H9 (cell line): ENCODE data around the gene KCNIP4. TPM values are rescaled to one million over a fixed set of nuclear protein-coding genes. Genes with fewer than 3 reads are reported as not detected.

Source experiments
- DNase-seq: peaks from one replicate; pipeline ENCODE4 v3.0.0-alpha.2; 2017
- H2AFZ ChIP-seq: one replicate; pipeline ENCODE4 v1.6.1; 2013; ENCODE audit warnings: mild to moderate bottlenecking, low read length, control low read depth, moderate library complexity
- H2AK5ac ChIP-seq: 2 replicates; pipeline ENCODE4 v1.6.1; 2013; ENCODE audit warnings: low read length, control low read depth, mixed read lengths; ENCODE audit not compliant: insufficient read length
- H2BK120ac ChIP-seq: one replicate; pipeline ENCODE4 v1.6.1; 2013; ENCODE audit warnings: low read depth, mild to moderate bottlenecking, low read length, control low read depth, inconsistent platforms; ENCODE audit not compliant: poor library complexity, severe bottlenecking
- H2BK12ac ChIP-seq: 2 replicates; pipeline ENCODE4 v1.6.1; 2013; ENCODE audit warnings: low read length, control low read depth, mixed read lengths, low read depth; ENCODE audit not compliant: insufficient read length
- H2BK15ac ChIP-seq: 2 replicates; pipeline ENCODE4 v1.6.1; 2013; ENCODE audit warnings: low read depth, low read length, control low read depth
- H2BK20ac ChIP-seq: one replicate; pipeline ENCODE4 v1.6.1; 2013; ENCODE audit warnings: low read depth, mild to moderate bottlenecking, low read length, control low read depth, inconsistent platforms; ENCODE audit not compliant: poor library complexity, severe bottlenecking
- H2BK5ac ChIP-seq: 2 replicates; pipeline ENCODE4 v1.6.1; 2013; ENCODE audit warnings: low read length, control low read depth, mixed read lengths; ENCODE audit not compliant: insufficient read length
- H3K14ac ChIP-seq: 2 replicates; pipeline ENCODE4 v1.6.1; 2013; ENCODE audit warnings: low read length, control low read depth; ENCODE audit not compliant: insufficient read depth
- H3K18ac ChIP-seq: 2 replicates; pipeline ENCODE4 v1.6.1; 2013; ENCODE audit warnings: low read depth, mild to moderate bottlenecking, mixed read lengths, low read length, control low read depth; ENCODE audit not compliant: insufficient read length
- H3K23ac ChIP-seq: 2 replicates; pipeline ENCODE4 v1.6.1; 2013; ENCODE audit warnings: low read length, control low read depth, mixed read lengths, low read depth; ENCODE audit not compliant: insufficient read length
- H3K23me2 ChIP-seq: 2 replicates; pipeline ENCODE4 v1.6.1; 2013; ENCODE audit warnings: low read depth, mild to moderate bottlenecking, mixed read lengths, low read length, control low read depth; ENCODE audit not compliant: insufficient read length, poor library complexity, severe bottlenecking
- H3K27ac ChIP-seq: 2 replicates; pipeline ENCODE4 v1.5.1; 2013; ENCODE audit warnings: low read length, control low read depth, mixed read lengths, low read depth; ENCODE audit not compliant: insufficient read length
- H3K27me3 ChIP-seq: 2 replicates; pipeline ENCODE4 v1.6.1; 2013; ENCODE audit warnings: low read length, control low read depth, inconsistent platforms; ENCODE audit not compliant: insufficient read depth
- H3K4ac ChIP-seq: 2 replicates; pipeline ENCODE4 v1.6.1; 2013; ENCODE audit warnings: low read depth, mild to moderate bottlenecking, control low read depth, inconsistent platforms, low read length, moderate library complexity
- H3K4me1 ChIP-seq: 2 replicates; pipeline ENCODE4 v1.6.1; 2013; ENCODE audit warnings: low read length, control low read depth, inconsistent platforms; ENCODE audit not compliant: insufficient read depth
- H3K4me2 ChIP-seq: 2 replicates; pipeline ENCODE4 v1.6.1; 2013; ENCODE audit warnings: low read length, control low read depth, mixed read lengths; ENCODE audit not compliant: insufficient read length, insufficient read depth
- H3K56ac ChIP-seq: 2 replicates; pipeline ENCODE4 v1.6.1; 2013; ENCODE audit warnings: low read depth, mild to moderate bottlenecking, mixed read lengths, low read length, control low read depth; ENCODE audit not compliant: insufficient read length
- H3K79me1 ChIP-seq: 2 replicates; pipeline ENCODE4 v1.6.1; 2013; ENCODE audit warnings: low read depth, mild to moderate bottlenecking, moderate library complexity, low read length, control low read depth, inconsistent platforms; ENCODE audit not compliant: insufficient read depth, poor library complexity, severe bottlenecking
- H3K79me2 ChIP-seq: 2 replicates; pipeline ENCODE4 v1.6.1; 2013; ENCODE audit warnings: low read length, control low read depth, inconsistent platforms; ENCODE audit not compliant: insufficient read depth
- H3K9ac ChIP-seq: 2 replicates; pipeline ENCODE4 v1.6.1; 2013; ENCODE audit warnings: low read length, control low read depth, mixed read lengths; ENCODE audit not compliant: insufficient read length; ENCODE audit errors: extremely low read depth
- H3K9me3 ChIP-seq: one replicate; pipeline ENCODE4 v1.6.1; 2013; ENCODE audit warnings: low read depth, low read length, inconsistent platforms; ENCODE audit not compliant: control insufficient read depth
- H3T11ph ChIP-seq: one replicate; pipeline ENCODE4 v1.6.1; 2013; ENCODE audit warnings: mild to moderate bottlenecking, low read length, control low read depth, inconsistent platforms
- H4K20me1 ChIP-seq: one replicate; pipeline ENCODE4 v1.6.1; 2013; ENCODE audit not compliant: control insufficient read depth, insufficient read length, insufficient read depth
- H4K5ac ChIP-seq: 2 replicates; pipeline ENCODE4 v1.6.1; 2013; ENCODE audit warnings: low read depth, mild to moderate bottlenecking, mixed read lengths, low read length, control low read depth; ENCODE audit not compliant: insufficient read length
- H4K8ac ChIP-seq: replicated peaks from 2 replicates; pipeline ENCODE4 v1.6.1; 2013; ENCODE audit warnings: low read length, control low read depth, mixed read lengths, low read depth; ENCODE audit not compliant: insufficient read length
- H4K91ac ChIP-seq: 2 replicates; pipeline ENCODE4 v1.6.1; 2013; ENCODE audit warnings: low read depth, mild to moderate bottlenecking, moderate library complexity, mixed read lengths, low read length, control low read depth; ENCODE audit not compliant: insufficient read length
- H3K27ac Mint-ChIP-seq, 3 experiments: 2 replicates in 2 of 3; 3 replicates in 1 of 3; pipeline ENCODE4 v1.8.0; 2020 to 2021; ENCODE audit warnings: mixed read lengths in 3 of 3, mild to moderate bottlenecking in 1 of 3, moderate library complexity in 1 of 3
- H3K27me3 Mint-ChIP-seq: 2 replicates; pipeline ENCODE4 v1.8.0; 2021; ENCODE audit warnings: low read depth, mild to moderate bottlenecking, moderate library complexity, mixed read lengths
- H3K36me3 Mint-ChIP-seq, 3 experiments: 2 replicates in 2 of 3; 3 replicates in 1 of 3; pipeline ENCODE4 v1.8.0; 2020 to 2021; ENCODE audit warnings: low read depth in 3 of 3, mixed read lengths in 3 of 3; ENCODE audit not compliant: insufficient read depth in 1 of 3
- H3K4me1 Mint-ChIP-seq, 2 experiments: 2 replicates each; pipeline ENCODE4 v1.8.0; 2020; ENCODE audit warnings: mixed read lengths in 2 of 2
- H3K4me3 Mint-ChIP-seq, 2 experiments: 2 replicates in 1 of 2; 3 replicates in 1 of 2; pipeline ENCODE4 v1.8.0; 2020 to 2021; ENCODE audit warnings: mild to moderate bottlenecking in 2 of 2, mixed read lengths in 2 of 2, moderate library complexity in 1 of 2
- H3K9me3 Mint-ChIP-seq, 2 experiments: 2 replicates in 1 of 2; 3 replicates in 1 of 2; pipeline ENCODE4 v1.8.0; 2020; ENCODE audit warnings: mild to moderate bottlenecking in 2 of 2, mixed read lengths in 2 of 2, moderate library complexity in 1 of 2
- WGBS: extraction: QIAGEN DNeasy Blood & Tissue Kit; methylation state at CpG from one replicate; pipeline ENCODE4 v1.1.7; 2013; ENCODE audit warnings: missing lambda C conversion rate, low lambda C conversion rate, mixed read lengths; ENCODE audit not compliant: insufficient read length; ENCODE audit errors: extremely low coverage; 5-methylcytosine and 5-hydroxymethylcytosine counted together
- total RNA-seq: library from RNA; stranded (reverse); gene quantifications from 2 replicates; pipeline ENCODE4 v1.2.1, GENCODE V29; 2021
- TF ChIP-seq, protein P1 (sequence below): fragments of 200-600 bp; sonication (generic); conservative IDR thresholded peaks from 3 replicates; pipeline ENCODE4 v1.8.0; 2021; ENCODE audit warnings: antibody characterized with exemption, mild to moderate bottlenecking

Gene KCNIP4
- total RNA-seq, 1 experiment from 2014 or later, result not detected

DNA sequence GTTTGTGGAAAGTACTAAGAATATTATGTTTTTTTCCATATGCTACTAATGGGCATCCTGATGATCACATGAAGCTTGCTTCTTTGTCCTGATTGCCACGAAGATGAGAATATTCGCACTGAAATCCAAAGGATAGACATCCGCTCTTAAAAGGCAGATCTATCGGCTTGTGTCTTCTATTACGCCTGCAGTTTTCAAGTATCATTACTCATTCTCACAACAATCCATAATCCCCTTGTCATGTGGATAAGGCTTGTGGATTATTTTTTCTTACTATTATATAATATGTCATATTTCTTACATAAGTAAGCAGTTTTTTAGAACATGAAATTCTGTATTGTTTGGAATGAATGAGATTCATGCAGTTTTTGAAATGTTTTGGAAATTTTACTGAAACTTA lies 62.8 kb downstream of the KCNIP4 start:
- no peak overlapping the region for H2BK120ac ChIP-seq
- H3K79me2 ChIP-seq, result no peaks in the 10 kb centered on the region
- no peak overlapping the region for H3K4ac ChIP-seq
- H2AFZ ChIP-seq, result no peak overlapping the region
- H3K4me3 Mint-ChIP-seq, result no peak overlapping the region
- no peak overlapping the region for H3K4me2 ChIP-seq
- H2BK15ac ChIP-seq, result no peak overlapping the region
- no peak overlapping the region for H4K5ac ChIP-seq
- H3K9me3 ChIP-seq, result no peaks in the 10 kb centered on the region
- H3K27me3 ChIP-seq, result no peaks in the 10 kb centered on the region
- no peak overlapping the region for H3K56ac ChIP-seq
- no peak overlapping the region for H2AK5ac ChIP-seq
- no peak overlapping the region for H3K27ac ChIP-seq
- no peak overlapping the region for H3K9ac ChIP-seq
- no peaks in the 10 kb centered on the region for H3K23me2 ChIP-seq
- no peak overlapping the region for H4K8ac ChIP-seq
- DNase-seq, result no peak
- H3K14ac ChIP-seq, result no peak overlapping the region
- H3K79me1 ChIP-seq, result no peaks in the 10 kb centered on the region
- H3T11ph ChIP-seq, result no peak overlapping the region
- H3K9me3 Mint-ChIP-seq, result no peaks in the 10 kb centered on the region
- H3K27me3 Mint-ChIP-seq, result no peaks in the 10 kb centered on the region; the same call in 1 of the 2 replicates
- no peak overlapping the region for H3K23ac ChIP-seq
- no peaks in the 10 kb centered on the region for H3K36me3 Mint-ChIP-seq
- TF ChIP-seq, protein P1, sequence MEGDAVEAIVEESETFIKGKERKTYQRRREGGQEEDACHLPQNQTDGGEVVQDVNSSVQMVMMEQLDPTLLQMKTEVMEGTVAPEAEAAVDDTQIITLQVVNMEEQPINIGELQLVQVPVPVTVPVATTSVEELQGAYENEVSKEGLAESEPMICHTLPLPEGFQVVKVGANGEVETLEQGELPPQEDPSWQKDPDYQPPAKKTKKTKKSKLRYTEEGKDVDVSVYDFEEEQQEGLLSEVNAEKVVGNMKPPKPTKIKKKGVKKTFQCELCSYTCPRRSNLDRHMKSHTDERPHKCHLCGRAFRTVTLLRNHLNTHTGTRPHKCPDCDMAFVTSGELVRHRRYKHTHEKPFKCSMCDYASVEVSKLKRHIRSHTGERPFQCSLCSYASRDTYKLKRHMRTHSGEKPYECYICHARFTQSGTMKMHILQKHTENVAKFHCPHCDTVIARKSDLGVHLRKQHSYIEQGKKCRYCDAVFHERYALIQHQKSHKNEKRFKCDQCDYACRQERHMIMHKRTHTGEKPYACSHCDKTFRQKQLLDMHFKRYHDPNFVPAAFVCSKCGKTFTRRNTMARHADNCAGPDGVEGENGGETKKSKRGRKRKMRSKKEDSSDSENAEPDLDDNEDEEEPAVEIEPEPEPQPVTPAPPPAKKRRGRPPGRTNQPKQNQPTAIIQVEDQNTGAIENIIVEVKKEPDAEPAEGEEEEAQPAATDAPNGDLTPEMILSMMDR, result no peak
- no peaks in the 10 kb centered on the region for H4K20me1 ChIP-seq
- H4K91ac ChIP-seq, result no peak overlapping the region
- H3K27ac Mint-ChIP-seq, result no peak overlapping the region
- no peak overlapping the region for H3K18ac ChIP-seq
- H2BK12ac ChIP-seq, result no peak overlapping the region
- H2BK20ac ChIP-seq, result no peak overlapping the region
- no peaks in the 10 kb centered on the region for H3K4me1 Mint-ChIP-seq
- H3K4me1 ChIP-seq, result no peaks in the 10 kb centered on the region
- WGBS, result no CpG with 5 or more reads among the region's 5 CpGs
- no peak overlapping the region for H2BK5ac ChIP-seq
